Measurements from ENCODE around the gene TSPAN11.

GRCh38 chr12:30930238-30930637 is 3.7 kb downstream of the TSPAN11 start:
- no peak for TF ChIP-seq TAF1 (IDR thresholded peaks at IDR 0.05; ENCODE audit: borderline replicate concordance, low read depth, low read length)
- no peak for TF ChIP-seq POLR2A (IDR thresholded peaks at IDR 0.05; ENCODE audit: low read depth, low read length)
- no peak for TF ChIP-seq POLR2AphosphoS5 (IDR thresholded peaks at IDR 0.05; ENCODE audit: low read depth, low read length)
